OCI-LY3 (cell line): ENCODE data around the gene C19orf81.

ENCODE experiments used
- H2AFZ ChIP-seq: fragments of 200-600, 300-600 bp; shearing (Covaris generic); 2 replicates; pipeline ENCODE4 v1.6.0; 2014; ENCODE audit warnings: antibody characterized with exemption, low read depth, low read length
- H3K27ac ChIP-seq: fragments of 200-600, 300-600 bp; sonication (generic); 2 replicates; pipeline ENCODE4 v1.5.1; 2014; ENCODE audit warnings: mild to moderate bottlenecking, low read length, moderate library complexity, mixed read lengths
- H3K27me3 ChIP-seq: fragments of 200-600, 300-600 bp; sonication (generic); 2 replicates; pipeline ENCODE4 v1.6.1; 2014; ENCODE audit warnings: low read depth, low read length, mixed read lengths
- H3K36me3 ChIP-seq: fragments of 200-600, 300-600 bp; sonication (generic); replicated peaks from 2 replicates; pipeline ENCODE3; 2014; ENCODE audit warnings: low read depth, low read length, mixed read lengths
- H3K4me1 ChIP-seq: fragments of 300-600, 200-600 bp; sonication (generic); 2 replicates; pipeline ENCODE4 v1.6.1; 2014; ENCODE audit warnings: low read length, mixed read lengths
- H3K4me2 ChIP-seq: fragments of 200-600, 300-600 bp; sonication (generic); 2 replicates; pipeline ENCODE4 v1.6.1; 2014; ENCODE audit warnings: low read length, mixed read lengths
- H3K4me3 ChIP-seq: fragments of 300-600, 200-600 bp; sonication (generic); 2 replicates; pipeline ENCODE4 v1.5.1; 2014; ENCODE audit warnings: antibody characterized with exemption, mild to moderate bottlenecking, low read length, moderate library complexity
- H3K79me2 ChIP-seq: fragments of 300-600, 200-600 bp; shearing (Covaris generic); 2 replicates; pipeline ENCODE4 v1.6.1; 2014; ENCODE audit warnings: mild to moderate bottlenecking, low read length, mixed read lengths
- H3K9ac ChIP-seq: fragments of 300-600, 200-600 bp; shearing (Covaris generic); 2 replicates; pipeline ENCODE4 v1.6.0; 2014; ENCODE audit warnings: mild to moderate bottlenecking, low read length, moderate library complexity
- H3K9me3 ChIP-seq: fragments of 200-600, 300-600 bp; shearing (Covaris generic); 2 replicates; pipeline ENCODE4 v1.6.1; 2014; ENCODE audit warnings: low read length, mixed read lengths; ENCODE audit not compliant: insufficient read depth
- H4K20me1 ChIP-seq: fragments of 200-600, 300-600 bp; sonication (generic); 2 replicates; pipeline ENCODE4 v1.6.1; 2016; ENCODE audit warnings: low read length, mixed read lengths; ENCODE audit not compliant: insufficient read depth
- CTCF ChIP-seq: fragments of 200-600, 300-600 bp; sonication (generic); IDR thresholded peaks from 2 replicates; pipeline ENCODE4 v1.5.1; 2014; ENCODE audit warnings: antibody characterized with exemption, low read length, low read depth
- EZH2phosphoT487 ChIP-seq: fragments of 200-600 bp; shearing (Covaris generic); IDR thresholded peaks from 2 replicates; pipeline ENCODE4 v1.6.1; 2018; ENCODE audit warnings: antibody characterized with exemption, mixed run types, low read depth

C19orf81 gene

GRCh38 chr19:50658441-50659317 lies 9.4 kb downstream of the C19orf81 start:
- H3K9ac ChIP-seq: no peak overlapping the region
- no peak overlapping the region for H3K27ac ChIP-seq
- H3K4me3 ChIP-seq: no peak overlapping the region
- H3K36me3 ChIP-seq: no peaks in the 10 kb centered on the region
- H3K4me1 ChIP-seq: no peaks in the 10 kb centered on the region
- H3K27me3 ChIP-seq: peaks cover 10% of the 10 kb centered on the region; the same call in 1 of the 2 replicates
- H3K4me2 ChIP-seq: no peak overlapping the region
- TF ChIP-seq EZH2phosphoT487 (no peak), CTCF (no peak)
- no peaks in the 10 kb centered on the region for H4K20me1 ChIP-seq
- H3K79me2 ChIP-seq: no peaks in the 10 kb centered on the region
- peaks cover 4% of the 10 kb centered on the region; the same call in 1 of the 2 replicates for H3K9me3 ChIP-seq
- no peak overlapping the region for H2AFZ ChIP-seq

- Histone ChIP-seq H3K79me2 (no peaks in the 10 kb centered on the region), H3K4me1 (no peaks in the 10 kb centered on the region), H4K20me1 (no peaks in the 10 kb centered on the region), H3K4me2 (no peak overlapping the region), H3K9me3 (peaks cover 4% of the 10 kb centered on the region; the same call in 1 of the 2 replicates), H3K27me3 (peaks cover 7% of the 10 kb centered on the region; the same call in 1 of the 2 replicates), H3K27ac (no peak overlapping the region), H3K4me3 (no peak overlapping the region), H3K9ac (no peak overlapping the region), H2AFZ (no peak overlapping the region), H3K36me3 (no peaks in the 10 kb centered on the region)
- no peak for TF ChIP-seq CTCF
- TF ChIP-seq EZH2phosphoT487: no peak
Measured at GRCh38 chr19:50659318-50660087, 10.3 kb downstream of the C19orf81 start.

GRCh38 chr19:50660088-50660366 lies 10.8 kb downstream of the C19orf81 start:
- Histone ChIP-seq H3K9ac (no peak overlapping the region), H3K4me1 (no peaks in the 10 kb centered on the region), H3K36me3 (no peaks in the 10 kb centered on the region), H3K4me3 (no peak overlapping the region), H3K27ac (no peak overlapping the region), H4K20me1 (no peaks in the 10 kb centered on the region), H3K79me2 (no peaks in the 10 kb centered on the region), H3K27me3 (peaks cover 2% of the 10 kb centered on the region; the same call in 1 of the 2 replicates), H3K4me2 (no peak overlapping the region), H3K9me3 (peaks cover under 1% of the 10 kb centered on the region; the same call in 1 of the 2 replicates), H2AFZ (no peak overlapping the region)
- TF ChIP-seq EZH2phosphoT487: no peak
- TF ChIP-seq CTCF: no peak

GRCh38 chr19:50661023-50661422 lies 11.8 kb downstream of the C19orf81 start:
- Histone ChIP-seq H3K4me2 (no peak overlapping the region), H3K4me3 (no peak overlapping the region), H3K4me1 (no peaks in the 10 kb centered on the region), H2AFZ (no peak overlapping the region), H3K9ac (no peak overlapping the region), H3K27me3 (no peaks in the 10 kb centered on the region), H4K20me1 (no peaks in the 10 kb centered on the region), H3K27ac (no peak overlapping the region), H3K9me3 (no peaks in the 10 kb centered on the region), H3K36me3 (no peaks in the 10 kb centered on the region), H3K79me2 (no peaks in the 10 kb centered on the region)
- TF ChIP-seq EZH2phosphoT487: no peak
- TF ChIP-seq CTCF: no peak
